NCI-H2196 treated with DMSO at 0.1 percent for 48 hours (cell line): Measurements from ENCODE around the gene SYTL2.
"Not testable (repeated sequence)": the region's sequence is repeated elsewhere in the genome, so short reads cannot be mapped to it uniquely, and the experiment has no call there.

Experiments
- DNase-seq: peaks from one replicate; lab custom pipeline; 2025; ENCODE audit not compliant: unreplicated experiment; lab: John Stamatoyannopoulos, UW

Gene SYTL2

DNA sequence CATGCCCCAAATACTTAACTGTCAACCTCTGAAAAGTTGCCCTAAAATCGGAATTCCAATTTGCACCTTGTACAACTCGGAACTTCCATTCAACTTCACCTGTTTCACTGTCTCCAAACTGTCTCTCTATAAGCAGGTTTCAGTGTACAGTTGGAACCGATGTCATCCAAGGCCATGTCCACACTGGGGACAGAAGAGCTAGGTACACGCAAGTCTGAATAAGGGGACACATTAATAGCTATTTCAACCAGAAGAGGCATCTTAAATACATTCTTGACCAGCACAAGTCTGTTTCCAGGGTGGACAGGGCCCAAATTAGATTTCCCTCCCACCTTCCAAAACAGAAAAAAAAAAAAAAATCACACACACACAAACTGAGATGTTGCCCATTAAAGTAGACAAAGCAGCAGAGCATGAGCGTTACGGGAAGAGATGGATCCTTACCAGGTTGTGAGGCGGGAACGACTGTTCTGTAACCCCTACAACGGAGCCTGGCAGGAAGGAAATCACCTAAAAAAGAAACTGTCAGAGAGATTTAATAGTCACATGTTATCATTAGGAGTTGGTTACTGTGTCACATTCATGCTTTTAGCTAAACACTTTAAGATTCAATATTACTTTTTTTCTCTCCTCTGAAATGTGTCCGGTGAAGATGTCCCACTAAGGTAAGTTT is 147.7 kb downstream of the SYTL2 start:
- no peak for DNase-seq

DNA sequence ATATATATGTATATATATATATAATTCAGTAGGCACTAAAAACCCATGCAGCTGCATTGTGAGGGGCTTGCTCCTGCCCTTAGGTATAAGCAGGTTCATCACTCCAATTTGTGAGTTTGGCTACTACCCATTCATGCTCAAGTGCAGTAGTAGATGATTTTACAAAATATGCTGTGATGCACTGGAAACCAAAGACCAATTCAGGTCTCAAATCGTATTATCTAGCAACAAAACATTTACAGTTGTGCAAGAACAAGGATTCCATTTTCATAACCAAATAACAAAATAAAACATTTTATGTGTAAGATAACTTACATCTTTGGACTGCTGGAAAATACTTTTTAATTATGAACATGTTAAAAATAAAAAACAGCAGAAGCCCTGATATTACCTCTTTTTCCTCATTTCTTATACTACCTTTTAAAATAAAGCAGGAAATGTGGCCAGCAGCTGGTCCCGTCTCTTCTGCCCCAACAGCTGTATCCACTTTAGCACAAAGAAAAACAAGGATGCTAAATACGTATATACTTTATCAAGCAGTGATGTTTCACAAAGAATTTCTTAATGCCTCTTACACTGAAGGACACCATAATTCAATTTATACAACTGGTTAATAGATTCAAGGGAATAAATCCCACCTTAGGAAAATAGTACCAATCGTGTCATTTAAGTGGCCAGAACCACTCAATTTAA is 148.8 kb downstream of the SYTL2 start:
- no peak for DNase-seq

DNA sequence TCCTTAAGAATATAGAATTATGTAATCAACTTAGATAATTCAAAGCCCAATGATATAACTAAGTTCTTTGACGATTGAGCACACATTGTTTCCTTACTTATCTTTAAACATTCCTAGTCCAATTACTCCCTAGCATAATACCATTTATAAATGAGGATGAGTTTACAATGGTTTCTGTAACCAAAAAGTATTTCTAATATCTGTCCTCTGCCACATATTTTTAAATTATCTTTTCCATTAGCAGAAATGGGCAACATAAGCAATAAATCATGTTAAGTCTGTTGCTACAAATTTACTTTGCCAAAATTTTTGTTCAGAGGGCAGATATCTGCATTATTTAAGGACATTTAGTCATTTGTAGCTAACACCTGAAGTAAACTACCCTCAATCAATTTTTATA is 152.8 kb downstream of the SYTL2 start:
- DNase-seq, result no peak

GRCh38 chr11:85656777-85657176 is 154.2 kb downstream of the SYTL2 start:
- DNase-seq, result no peak

DNA sequence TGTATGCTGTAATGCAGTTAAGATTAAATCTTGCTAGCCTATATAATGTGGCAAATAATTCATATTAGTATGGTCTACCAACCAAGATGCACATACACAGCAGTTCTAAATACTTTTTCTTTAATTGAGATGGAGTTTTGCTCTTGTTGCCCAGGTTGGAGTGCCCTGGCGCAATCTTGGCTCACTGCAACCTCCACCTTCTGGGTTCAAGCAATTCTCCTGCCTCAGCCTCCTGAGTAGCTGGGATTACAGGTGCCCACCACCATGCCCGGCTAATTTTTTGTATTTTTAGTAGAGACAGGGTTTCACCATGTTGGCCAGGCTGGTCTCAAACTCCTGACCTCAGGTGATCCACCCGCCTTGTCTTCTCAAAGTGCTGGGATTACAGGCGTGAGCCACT is 156.6 kb downstream of the SYTL2 start:
- not testable (repeated sequence) for DNase-seq

- DNase-seq, result no peak
These were observed 158.0 kb downstream of the SYTL2 start for GRCh38 chr11:85652786-85653447.

DNA sequence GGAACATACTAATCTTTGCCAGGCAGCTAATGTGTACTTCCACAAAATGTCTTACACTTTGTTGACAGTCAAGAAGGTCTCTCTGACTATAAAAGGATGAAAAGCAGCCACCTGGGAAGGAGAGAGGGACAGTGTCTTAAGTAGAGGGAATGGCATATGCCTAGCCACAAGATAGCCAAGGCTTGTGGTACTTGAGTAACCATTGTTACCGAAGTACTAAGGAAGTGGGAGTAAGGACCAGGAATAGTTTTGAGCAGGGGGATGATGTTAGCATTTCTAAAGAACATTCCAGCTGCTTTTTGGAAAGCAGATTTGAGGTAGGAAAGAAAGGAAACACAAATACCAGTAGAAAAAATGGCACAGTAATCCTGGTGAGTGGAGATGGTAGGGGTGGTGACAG is 159.8 kb downstream of the SYTL2 start:
- no peak for DNase-seq

DNA sequence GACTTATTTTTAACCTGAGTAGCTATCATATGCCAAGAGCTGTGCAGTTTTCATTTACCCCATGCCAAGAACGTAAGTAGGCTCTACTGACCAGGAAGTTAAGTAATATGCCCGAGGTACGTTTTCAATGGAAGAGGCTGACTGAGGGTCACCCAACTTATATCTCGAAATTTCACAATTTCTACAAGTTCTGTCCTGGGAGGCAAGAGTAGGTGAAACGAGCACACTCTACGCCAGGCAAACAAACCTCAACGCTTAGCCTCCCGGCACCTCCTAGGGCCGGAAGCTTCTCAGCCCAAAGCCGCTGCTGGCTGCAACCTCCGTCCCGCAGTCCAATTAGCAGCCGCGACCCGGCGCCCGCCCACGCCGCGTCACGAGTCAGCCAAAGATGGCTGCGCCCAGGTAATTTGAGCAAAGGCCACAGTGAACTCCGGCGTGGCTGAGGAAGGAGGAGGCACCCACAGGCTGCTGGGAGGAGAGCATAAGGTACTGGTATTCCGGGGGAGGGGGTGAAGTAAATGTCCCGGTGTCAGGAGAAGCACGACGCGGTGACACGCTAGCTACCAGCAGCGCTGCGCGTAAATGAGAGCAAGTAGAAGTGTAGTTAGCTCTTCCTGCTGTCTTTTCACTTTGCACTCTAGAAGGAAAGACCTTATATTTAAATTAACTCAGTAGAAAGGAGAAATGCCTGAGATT is 163.2 kb downstream of the SYTL2 start, which contains the start of gene TMEM126A:
Gene TMEM126A (plus strand): TSS at position 364 of the 696 bp plus-strand sequence. CDS start 2,289 bp downstream, outside the sequence.
- peak; percentile 90 for DNase-seq

GRCh38 chr11:85647078-85647477 is 163.9 kb downstream of the SYTL2 start:
- DNase-seq, result no peak
